Left renal cortex interstitium (tissue), 4 donors: ENCODE data around the gene TUSC2. TPM values are rescaled to one million over a fixed set of nuclear protein-coding genes. Genes with fewer than 3 reads are reported as not detected.

Experiments used
- DNase-seq, 4 donors: peaks; one replicate each; pipeline ENCODE4 v3.0.0-alpha.2; 2013; ENCODE audit warnings: low read depth in 4 of 4, low spot score in 2 of 4, missing footprints in 1 of 4
- polyA plus RNA-seq, 4 donors: library from polyadenylated mRNA; unstranded; fragments of 120-200 nt; gene quantifications; one replicate each; pipeline ENCODE4 v1.2.1, GENCODE V29; 2013; ENCODE audit not compliant: insufficient read length in 4 of 4

TUSC2 gene
- polyA plus RNA-seq, 4 donors: 23.8 to 32.6 (median 25.6) TPM

- DNase-seq: no peak
Measured at GRCh38 chr3:50276762-50277101, 51.3 kb downstream of the TUSC2 start.

- DNase-seq: no peak
Measured at GRCh38 chr3:50275996-50276761, 51.8 kb downstream of the TUSC2 start.

- no peak for DNase-seq
Measured at GRCh38 chr3:50275141-50275995, 52.7 kb downstream of the TUSC2 start.

Other genes starting within 250 kb of the TUSC2 start
- gene RBM5, start 239.3 kb downstream of the TUSC2 start, polyA plus RNA-seq: 100 to 1,000 TPM; 202 to 421 (median 311) TPM
- gene SEMA3F, start 172.9 kb downstream of the TUSC2 start, polyA plus RNA-seq: 100 to 1,000 TPM in 1 of 4 donors, 10 to 100 TPM in 3; 68.6 to 101 (median 80.4) TPM
- not detected for gene GNAT1, start 136.6 kb downstream of the TUSC2 start, polyA plus RNA-seq
- gene SLC38A3, start 123.0 kb downstream of the TUSC2 start, polyA plus RNA-seq: 1 to 10 TPM; 4.4 to 8.4 (median 7.8) TPM
- gene GNAI2, start 92.0 kb downstream of the TUSC2 start, polyA plus RNA-seq: 100 to 1,000 TPM; 176 to 232 (median 220) TPM
- gene SEMA3B, start 59.1 kb downstream of the TUSC2 start, polyA plus RNA-seq: 100 to 1,000 TPM in 3 of 4 donors, 10 to 100 TPM in 1; 71.0 to 119 (median 108) TPM
- gene LSMEM2, start 49.1 kb downstream of the TUSC2 start, polyA plus RNA-seq: under 1 TPM; 0.25 to 0.82 (median 0.53) TPM
- 10 to 100 TPM; 34.8 to 51.9 (median 48.5) TPM for gene IFRD2, start 35.8 kb downstream of the TUSC2 start, polyA plus RNA-seq
- 1 to 10 TPM; 2.8 to 4.3 (median 3.6) TPM for gene HYAL3, start 28.8 kb downstream of the TUSC2 start, polyA plus RNA-seq
- 10 to 100 TPM in 2 of 4 donors, 1 to 10 TPM in 2; 7.3 to 13.0 (median 10.3) TPM for gene NAA80, start 28.8 kb downstream of the TUSC2 start, polyA plus RNA-seq
- gene HYAL1, start 24.6 kb downstream of the TUSC2 start, polyA plus RNA-seq: 1 to 10 TPM; 6.4 to 7.8 (median 7.4) TPM
- gene HYAL2, start 5.5 kb downstream of the TUSC2 start, polyA plus RNA-seq: 100 to 1,000 TPM in 1 of 4 donors, 10 to 100 TPM in 3; 63.2 to 101 (median 74.4) TPM
- gene RASSF1, start 12.6 kb upstream of the TUSC2 start, polyA plus RNA-seq: 10 to 100 TPM; 16.7 to 22.7 (median 21.2) TPM
- 1 to 10 TPM; 3.1 to 5.1 (median 4.4) TPM for gene ZMYND10, start 17.5 kb upstream of the TUSC2 start, polyA plus RNA-seq
- gene NPRL2, start 22.6 kb upstream of the TUSC2 start, polyA plus RNA-seq: 10 to 100 TPM; 30.1 to 33.1 (median 32.2) TPM
- 10 to 100 TPM; 13.7 to 17.7 (median 15.0) TPM for gene CYB561D2, start 22.6 kb upstream of the TUSC2 start, polyA plus RNA-seq
- 10 to 100 TPM; 33.8 to 52.1 (median 42.6) TPM for gene TMEM115, start 31.3 kb upstream of the TUSC2 start, polyA plus RNA-seq
- gene CACNA2D2, start 175.4 kb upstream of the TUSC2 start, polyA plus RNA-seq: 10 to 100 TPM; 13.3 to 18.6 (median 16.3) TPM
- gene C3orf18, start 239.5 kb upstream of the TUSC2 start, polyA plus RNA-seq: 10 to 100 TPM; 15.4 to 20.8 (median 17.4) TPM
- 10 to 100 TPM; 18.7 to 32.1 (median 25.6) TPM for gene HEMK1, start 241.3 kb upstream of the TUSC2 start, polyA plus RNA-seq